GM04504 (cell line): Measurements from ENCODE around the gene RIC3.
"Not testable (repeated sequence)": the region's sequence is repeated elsewhere in the genome, so short reads cannot be mapped to it uniquely, and the experiment has no call there.

Source experiments
- DNase-seq: peaks from one replicate; pipeline ENCODE4 v3.0.0-alpha.2; 2012; ENCODE audit warnings: low read depth

RIC3 gene

GRCh38 chr11:8186429-8186828, 17.6 kb upstream of the RIC3 start:
- DNase-seq, result no peak

DNA sequence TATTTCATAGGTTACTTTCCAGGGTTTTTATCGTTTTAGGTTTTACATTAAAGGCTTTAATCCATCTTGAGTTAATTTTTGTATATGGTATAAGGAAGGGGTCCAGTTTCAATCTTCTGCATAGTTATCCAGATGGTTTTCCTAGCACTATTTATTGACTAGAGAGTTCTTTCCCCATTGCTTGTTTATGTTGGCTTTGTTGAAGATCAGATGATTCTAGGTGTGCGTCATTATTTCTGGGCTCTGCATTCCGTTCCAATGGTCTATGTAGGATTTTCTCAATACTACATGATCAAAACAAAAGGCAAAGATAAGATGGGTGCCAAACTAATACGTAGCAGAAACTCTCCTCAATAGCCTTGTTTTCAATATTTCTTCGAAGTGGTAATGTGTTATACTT, 14.3 kb upstream of the RIC3 start:
- DNase-seq, result no peak

DNA sequence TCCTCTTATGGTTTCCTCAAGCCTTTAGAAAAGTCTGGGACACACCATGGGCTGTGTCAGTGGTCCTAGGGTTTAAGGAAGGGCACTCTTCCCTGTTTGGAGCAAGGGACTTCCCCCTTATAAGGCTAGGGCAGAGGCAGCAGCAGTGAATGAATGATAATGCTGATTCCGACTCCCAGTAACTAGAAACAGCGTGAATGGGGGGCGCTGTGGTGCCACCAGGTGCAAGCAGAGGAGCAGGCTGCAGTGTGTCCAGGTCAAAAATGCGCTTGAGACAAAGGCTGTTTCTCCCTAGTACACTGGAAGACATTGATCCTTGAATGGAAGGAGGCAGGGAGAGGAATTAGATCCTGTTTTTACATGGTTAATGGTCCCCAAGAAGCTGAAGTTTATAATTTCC, 11.6 kb upstream of the RIC3 start:
- DNase-seq, result no peak

GRCh38 chr11:8178297-8178696, 9.5 kb upstream of the RIC3 start:
- DNase-seq, result no peak

DNA sequence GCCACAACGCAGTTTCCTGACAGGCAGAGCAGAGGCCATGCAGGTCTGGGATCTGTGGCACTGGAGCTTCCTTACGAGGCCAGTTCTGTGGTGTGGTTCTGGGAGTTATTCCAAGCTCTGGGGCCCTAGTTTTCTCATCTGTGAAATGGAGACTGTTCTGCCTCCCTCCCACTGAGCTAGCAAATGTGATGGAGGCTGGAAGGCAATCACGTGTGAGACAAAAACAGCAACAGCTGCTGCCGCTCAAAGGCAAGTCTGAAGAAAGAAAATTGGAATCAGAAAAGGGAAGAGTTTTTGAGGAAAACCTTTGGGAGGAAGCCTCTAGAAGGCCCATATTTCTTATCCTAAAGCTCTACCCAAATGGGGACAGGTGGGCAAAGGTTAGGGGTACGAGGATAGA, 8.3 kb upstream of the RIC3 start:
- no peak for DNase-seq

- DNase-seq, result no peak
Observed at GRCh38 chr11:8167796-8168195, 1.0 kb downstream of the RIC3 start.

DNA sequence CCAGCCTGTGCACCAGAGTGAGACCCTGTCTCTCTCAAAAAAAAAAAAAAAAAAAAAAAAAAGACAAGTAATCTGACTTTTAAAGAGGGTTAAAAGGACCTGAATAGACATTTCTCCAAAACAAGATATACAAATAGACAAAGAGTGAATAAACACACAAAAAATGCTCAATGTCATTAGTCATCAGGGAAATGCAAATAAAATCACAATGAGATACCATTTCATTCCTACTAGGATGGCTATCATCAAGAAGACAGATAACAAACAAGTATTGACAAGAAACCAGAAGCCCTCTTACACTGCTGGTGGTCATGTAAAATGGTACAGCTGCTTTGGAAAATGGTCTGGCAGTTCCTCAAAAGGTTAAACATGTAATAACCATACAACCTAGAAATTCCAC, 4.1 kb downstream of the RIC3 start:
- DNase-seq, result no peak

DNA sequence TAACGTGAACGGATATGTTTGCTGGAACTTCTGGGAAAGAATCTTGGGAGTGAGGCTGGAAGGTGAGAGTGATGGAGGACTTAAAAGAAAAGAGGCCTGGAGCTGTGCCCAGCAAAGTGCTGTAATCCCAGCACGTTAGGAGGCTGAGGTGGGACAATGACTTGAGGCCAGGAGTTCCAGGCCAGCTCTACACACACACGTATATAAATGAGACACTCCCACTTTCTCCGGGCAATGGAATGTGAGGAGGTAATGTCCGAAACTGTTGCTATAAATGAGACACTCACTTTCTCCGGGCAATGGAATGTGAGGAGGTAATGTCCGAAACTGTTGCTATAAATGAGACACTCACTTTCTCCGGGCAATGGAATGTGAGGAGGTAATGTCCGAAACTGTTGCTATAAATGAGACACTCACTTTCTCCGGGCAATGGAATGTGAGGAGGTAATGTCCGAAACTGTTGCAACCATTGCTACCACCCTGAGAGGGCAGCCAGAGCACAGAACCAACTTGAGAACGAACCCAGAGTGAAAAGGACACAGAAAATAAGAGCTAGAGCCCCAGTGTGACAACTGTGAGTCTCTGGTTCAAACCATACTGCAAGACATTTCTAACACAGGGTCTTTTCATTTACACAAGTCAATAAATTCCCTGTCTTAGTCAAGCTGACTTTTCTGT, 7.1 kb downstream of the RIC3 start:
- DNase-seq, result not testable (repeated sequence)

- no peak for DNase-seq
Observed at GRCh38 chr11:8156877-8157276, 11.9 kb downstream of the RIC3 start.

DNA sequence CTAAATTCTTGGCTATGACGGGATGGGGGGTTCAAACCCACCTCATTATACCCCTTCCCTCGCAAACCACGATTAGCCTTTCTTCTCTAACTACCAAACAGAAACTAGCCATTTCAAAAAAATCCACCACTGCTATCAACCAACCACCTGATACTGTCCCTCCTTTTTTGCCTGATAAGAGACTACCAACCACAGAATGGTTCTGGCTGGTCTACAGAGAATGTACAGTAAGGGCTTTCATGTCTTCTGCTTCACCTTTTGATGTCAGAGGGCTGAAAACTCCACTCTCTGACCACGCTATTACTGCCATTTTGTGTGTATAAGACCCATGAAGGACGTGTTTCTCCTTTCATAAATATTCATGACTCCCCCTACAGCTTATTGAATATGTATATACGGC, 19.1 kb downstream of the RIC3 start:
- DNase-seq, result no peak

DNA sequence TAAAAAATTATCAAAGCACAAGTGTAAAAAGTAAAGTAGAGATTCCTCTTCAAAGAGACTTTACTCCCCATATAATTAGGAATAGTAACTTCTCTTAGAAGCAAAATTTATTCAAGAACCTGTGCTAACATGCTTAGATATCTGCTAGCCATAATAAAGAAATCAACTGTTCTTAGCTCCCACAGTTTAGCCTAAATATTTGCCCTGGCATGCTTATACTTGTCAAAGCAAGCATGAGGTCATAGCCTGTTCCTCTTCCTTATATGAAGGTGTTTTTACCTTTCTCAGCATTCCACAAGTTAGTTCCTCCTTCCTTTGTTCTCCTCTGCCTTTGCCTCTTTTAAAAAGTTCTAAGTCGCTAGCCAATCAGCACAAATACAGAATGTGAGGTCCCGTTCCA, 30.3 kb downstream of the RIC3 start:
- DNase-seq, result no peak

- DNase-seq, result no peak
Observed at GRCh38 chr11:8127447-8127846, 41.4 kb downstream of the RIC3 start.

GRCh38 chr11:8126649-8127289, 42.1 kb downstream of the RIC3 start:
- no peak for DNase-seq

DNA sequence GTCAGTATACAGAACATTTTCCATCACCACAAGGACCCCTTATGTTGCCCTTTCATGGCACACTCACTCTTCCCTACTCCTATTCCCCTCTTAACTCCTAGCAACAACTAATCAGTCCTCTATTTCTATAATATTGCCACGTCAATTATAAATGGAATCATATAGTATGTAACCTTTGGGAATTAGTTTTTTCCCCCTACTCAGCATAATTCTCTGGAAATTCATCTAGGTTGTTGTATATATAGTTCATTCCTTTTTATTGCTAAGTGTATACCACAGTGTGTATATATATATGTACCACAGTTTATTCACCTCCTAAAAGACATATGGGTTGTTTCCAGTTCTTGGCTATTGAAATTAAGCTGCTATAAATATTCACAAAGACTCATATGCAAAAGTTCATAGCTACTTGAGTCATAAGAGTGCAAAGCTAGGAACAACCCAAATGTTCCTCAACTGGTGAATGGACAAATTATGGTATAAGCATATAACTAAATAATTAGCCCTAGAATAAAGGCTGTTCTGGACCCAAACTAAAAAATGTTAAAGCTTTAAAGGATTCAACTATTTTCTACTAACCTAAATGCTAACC, 46.6 kb downstream of the RIC3 start:
- no peak for DNase-seq

DNA sequence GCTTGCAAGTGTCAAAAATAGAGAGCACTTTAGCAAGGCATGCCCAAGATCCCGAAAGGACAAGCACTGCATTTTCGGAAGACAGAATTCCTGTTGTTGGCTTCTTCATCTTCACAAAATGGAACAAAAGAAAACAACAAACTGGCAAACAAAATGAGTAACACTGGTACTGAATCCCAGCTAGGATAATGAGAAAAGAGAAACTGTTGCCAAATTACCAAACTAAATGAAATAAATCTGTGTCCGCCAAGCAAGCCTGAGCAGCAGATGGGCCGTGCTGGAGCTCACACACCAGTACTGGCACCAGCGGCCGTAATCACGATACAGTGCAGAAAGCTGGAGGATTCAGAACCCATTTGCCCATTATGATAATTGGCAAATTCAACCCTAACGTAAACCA, 57.2 kb downstream of the RIC3 start:
- DNase-seq, result no peak

DNA sequence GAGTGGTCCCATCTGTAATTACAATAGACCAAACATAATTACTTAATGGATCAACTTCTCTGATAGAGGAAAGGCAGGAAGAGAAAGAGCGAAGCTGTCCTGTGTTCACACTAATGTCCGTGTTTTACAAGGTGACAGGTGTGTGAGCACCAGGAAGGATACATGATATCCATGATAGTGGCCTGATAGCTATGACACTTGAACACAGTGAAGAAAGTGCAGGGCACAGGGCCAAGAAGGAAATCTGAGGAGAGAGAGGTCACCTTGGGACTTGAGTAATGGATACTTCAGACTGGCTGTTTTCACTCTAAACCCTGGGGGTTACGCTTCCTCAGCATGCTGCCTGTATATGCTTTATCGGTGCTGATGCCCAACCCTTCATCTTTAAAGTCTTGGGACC, 58.4 kb downstream of the RIC3 start:
- no peak for DNase-seq

DNA sequence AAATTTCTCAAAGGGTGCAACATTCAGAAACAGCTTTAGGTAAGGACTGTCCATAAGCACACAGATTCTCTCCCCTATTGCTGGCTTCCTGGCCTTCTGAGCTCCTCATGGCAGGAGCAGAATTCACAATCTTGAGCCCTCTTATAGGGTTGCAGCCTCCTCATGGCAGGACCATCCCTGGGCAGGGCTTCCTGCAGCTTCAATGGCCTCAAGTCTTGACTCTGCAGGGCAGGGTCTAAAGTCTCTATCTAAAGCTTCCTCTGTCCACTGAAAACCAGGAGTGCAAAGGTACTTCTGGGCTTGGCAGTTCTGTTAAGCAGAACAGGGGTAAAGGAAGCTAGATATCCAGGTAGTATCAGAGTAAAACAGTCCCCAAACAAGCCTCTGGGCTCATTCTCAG, 59.1 kb downstream of the RIC3 start:
- DNase-seq, result no peak

DNA sequence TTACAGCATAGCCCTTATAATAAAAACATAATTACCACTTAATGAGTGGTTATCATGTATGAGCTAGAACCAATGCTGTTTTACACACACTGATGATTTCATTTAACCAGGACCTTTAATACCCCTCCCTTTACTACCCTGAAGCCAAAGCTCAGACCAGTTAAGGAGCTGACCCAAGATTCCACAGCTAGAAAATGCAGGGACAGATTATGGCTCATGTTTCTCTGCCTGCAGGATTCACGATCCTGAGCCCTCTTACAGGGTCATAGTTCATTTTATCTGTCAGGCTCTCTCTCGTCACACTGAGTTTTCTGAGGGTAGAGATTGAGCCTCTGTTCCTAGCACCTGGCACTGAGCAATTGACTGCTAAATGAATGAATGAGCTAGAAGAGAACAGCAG, 60.4 kb downstream of the RIC3 start:
- DNase-seq, result no peak

DNA sequence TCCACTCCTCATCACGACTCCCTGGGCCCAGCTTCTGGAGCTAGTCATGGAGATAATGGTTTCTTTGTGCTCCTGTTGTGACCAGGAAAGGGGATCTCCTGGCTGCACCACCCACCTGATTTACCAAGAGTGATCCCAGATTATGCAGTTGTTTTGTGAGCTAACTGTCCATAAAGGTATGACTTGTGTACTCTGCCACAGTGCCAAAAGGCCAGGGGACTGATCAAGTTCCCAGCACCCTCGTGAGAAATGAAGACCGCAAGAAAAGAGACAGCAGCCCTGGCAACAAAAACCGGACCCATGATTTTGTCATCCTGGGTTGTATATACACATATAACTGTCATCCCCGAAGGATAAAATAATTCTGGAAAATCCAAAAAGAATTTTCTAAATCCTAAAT, 61.2 kb downstream of the RIC3 start:
- DNase-seq, result no peak

DNA sequence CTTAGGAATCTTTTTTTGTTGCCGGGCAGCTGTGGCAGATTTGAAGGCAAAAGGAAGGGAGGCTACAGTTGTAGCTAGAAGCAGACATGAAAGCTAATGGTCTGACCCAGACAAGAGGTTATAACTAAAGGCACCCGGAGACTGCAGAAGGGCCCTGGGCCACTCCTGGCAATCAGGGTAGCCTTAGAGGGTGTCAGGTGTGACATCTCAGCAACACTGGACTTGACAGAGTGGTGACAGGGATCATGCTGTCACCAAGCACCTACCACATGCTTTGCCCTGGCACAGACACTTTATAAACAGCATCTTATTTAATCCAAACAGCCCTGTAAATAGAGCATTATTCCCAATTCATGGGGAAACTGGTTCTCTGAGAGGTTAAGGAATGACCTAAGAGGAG, 62.1 kb downstream of the RIC3 start:
- DNase-seq, result no peak

- DNase-seq, result no peak
Observed at GRCh38 chr11:8105666-8106065, 63.2 kb downstream of the RIC3 start.

DNA sequence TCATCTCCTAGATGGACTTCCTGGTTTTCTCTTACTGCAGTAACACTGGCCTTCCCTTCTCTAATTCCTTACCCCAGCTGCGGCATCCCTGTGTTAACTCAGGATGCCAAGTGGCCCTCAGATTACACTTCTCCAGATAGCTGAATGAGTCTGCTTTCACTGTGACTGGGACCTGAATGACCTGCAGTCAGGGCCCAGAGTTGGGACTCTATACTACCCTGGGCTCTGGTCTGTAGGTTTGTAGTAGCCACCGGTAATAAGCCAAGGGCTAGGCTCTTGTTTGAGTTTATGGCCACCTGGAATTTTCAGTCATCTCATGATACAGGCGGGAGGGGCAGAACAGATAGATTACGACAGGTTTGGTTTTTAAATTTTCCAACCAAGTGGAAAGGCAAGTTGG, 63.7 kb downstream of the RIC3 start:
- DNase-seq, result no peak

DNA sequence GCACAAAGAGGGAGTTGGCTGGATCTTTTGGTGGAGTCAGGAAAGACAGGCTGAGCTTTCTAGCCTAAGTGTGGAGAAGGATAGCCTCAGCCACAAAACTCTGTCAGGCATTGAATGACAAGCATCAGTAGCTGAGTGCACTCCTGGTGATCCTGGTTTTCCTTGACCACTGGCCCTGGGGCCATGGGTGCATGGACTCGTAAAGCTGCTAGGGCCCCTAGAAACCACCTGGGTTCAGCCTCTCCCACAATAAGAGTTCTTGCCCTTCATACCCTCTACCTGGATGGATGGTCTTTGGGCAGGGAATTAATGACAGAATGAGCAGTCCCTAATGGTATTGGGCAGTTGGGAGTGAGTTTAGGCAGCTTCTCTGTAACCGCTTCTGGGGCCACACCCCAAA, 64.9 kb downstream of the RIC3 start:
- no peak for DNase-seq

DNA sequence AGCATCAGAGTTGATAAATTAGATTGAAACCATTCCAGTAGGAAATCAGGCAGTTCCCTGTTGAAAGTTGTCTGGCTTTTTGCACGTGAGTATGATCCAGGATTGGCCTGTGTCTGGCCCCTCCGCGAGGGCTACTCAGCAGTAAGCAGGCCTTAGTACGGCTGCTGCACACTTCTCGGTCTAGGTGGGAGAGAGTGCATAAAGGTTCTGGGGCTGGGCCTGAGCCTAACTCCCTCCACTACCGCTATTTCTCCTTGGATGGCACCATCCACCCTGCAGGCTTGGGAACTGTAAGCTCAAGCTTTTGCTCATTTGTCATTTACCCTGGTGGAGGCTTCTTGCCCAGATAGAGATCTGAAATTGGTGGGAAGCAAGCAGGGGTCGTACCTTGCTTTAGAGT, 65.9 kb downstream of the RIC3 start:
- DNase-seq, result no peak
